Choroid plexus epithelial cell (primary cell): ENCODE measurements around the gene HMCN2.

Source experiments
- DNase-seq: peaks from one replicate; pipeline ENCODE4 v3.0.0-alpha.2; 2010; ENCODE audit warnings: low read depth
- H3K4me3 ChIP-seq: 2 replicates; pipeline ENCODE4 v1.5.1; 2011; ENCODE audit warnings: low read depth, mild to moderate bottlenecking, control low read depth, low read length, moderate library complexity
- CTCF ChIP-seq: conservative IDR thresholded peaks from 2 replicates; pipeline ENCODE4 v1.5.1; 2011; ENCODE audit warnings: low read depth, mild to moderate bottlenecking, control low read depth, inconsistent platforms, low read length, moderate library complexity

HMCN2 gene

GRCh38 chr9:130458804-130459067 is 193.2 kb downstream of the HMCN2 start:
- no peak for TF ChIP-seq CTCF
- no peak for DNase-seq
- no peak overlapping the region for H3K4me3 ChIP-seq

- no peak for TF ChIP-seq CTCF
- no peak for DNase-seq
- H3K4me3 ChIP-seq, result no peak overlapping the region
Observed at GRCh38 chr9:130459151-130459550, 193.6 kb downstream of the HMCN2 start.

- no peak for TF ChIP-seq CTCF
- no peak overlapping the region for H3K4me3 ChIP-seq
- no peak for DNase-seq
Observed at GRCh38 chr9:130459941-130460669, 194.5 kb downstream of the HMCN2 start.

- peak; percentile 89 for TF ChIP-seq CTCF
- DNase-seq, result peak; percentile 48
- no peak overlapping the region for H3K4me3 ChIP-seq
Observed at GRCh38 chr9:130461218-130461630, 195.7 kb downstream of the HMCN2 start.

- H3K4me3 ChIP-seq, result no peak overlapping the region
- no peak for TF ChIP-seq CTCF
- no peak for DNase-seq
Observed at GRCh38 chr9:130461731-130462130, 196.2 kb downstream of the HMCN2 start.

- no peak for DNase-seq
- TF ChIP-seq CTCF, result no peak
- no peak overlapping the region for H3K4me3 ChIP-seq
Observed at GRCh38 chr9:130462685-130463540, 197.4 kb downstream of the HMCN2 start.
